LHCN-M2 (cell line): ENCODE data around the gene ARID3C. TPM values are rescaled to one million over a fixed set of nuclear protein-coding genes. Genes with fewer than 3 reads are reported as not detected.

ENCODE experiments used
- DNase-seq: peaks from one replicate; pipeline ENCODE4 v3.0.0-alpha.2; 2012; ENCODE audit warnings: low read depth
- total RNA-seq: library from RNA; depleted of rRNA; stranded (reverse); fragments of >200 nt; gene quantifications from 2 replicates; pipeline ENCODE4 v1.2.3, GENCODE V29; 2014

ARID3C gene
- total RNA-seq, 1 experiment from 2014 or later: 0.34 TPM

GRCh38 chr9:34629491-34629808 is 584 bp upstream of the ARID3C start:
- no peak for DNase-seq

- DNase-seq: no peak
These were observed 880 bp downstream of the ARID3C start for GRCh38 chr9:34627716-34628655.

- DNase-seq: no peak
These were observed 3.7 kb downstream of the ARID3C start for GRCh38 chr9:34625186-34625486.

GRCh38 chr9:34624475-34625185 is 4.2 kb downstream of the ARID3C start:
- DNase-seq: no peak

- DNase-seq: no peak
These were observed 5.3 kb downstream of the ARID3C start for GRCh38 chr9:34623374-34624235.

- peak; percentile 91 for DNase-seq
These were observed 8.5 kb downstream of the ARID3C start, which contains the start of gene DCTN3 for GRCh38 chr9:34620061-34620994. DCTN3 (minus strand) TSS chr9:34620495; CDS start chr9:34620464, 31 bp downstream.

- no peak for DNase-seq
These were observed 13.7 kb downstream of the ARID3C start for GRCh38 chr9:34615132-34615531.

GRCh38 chr9:34612788-34613390 is 16.0 kb downstream of the ARID3C start:
- peak; percentile 75 for DNase-seq

GRCh38 chr9:34611811-34612787 is 16.8 kb downstream of the ARID3C start, which contains the start of gene RPP25L:
RPP25L (minus strand) TSS chr9:34612097; CDS start chr9:34611296, 801 bp downstream.
- DNase-seq: peak; percentile 83

- DNase-seq: no peak
These were observed 17.5 kb downstream of the ARID3C start for GRCh38 chr9:34611251-34611810.

- DNase-seq: no peak
These were observed 18.2 kb downstream of the ARID3C start for GRCh38 chr9:34610434-34611206.

- DNase-seq: no peak
These were observed 21.5 kb downstream of the ARID3C start for GRCh38 chr9:34607331-34607730.

- DNase-seq: no peak
These were observed 22.0 kb downstream of the ARID3C start for GRCh38 chr9:34606905-34607304.

GRCh38 chr9:34606190-34606589 is 22.7 kb downstream of the ARID3C start:
- DNase-seq: no peak

- peak; percentile 62 for DNase-seq
These were observed 25.1 kb downstream of the ARID3C start for GRCh38 chr9:34603610-34604231.

- DNase-seq: no peak
These were observed 26.8 kb downstream of the ARID3C start for GRCh38 chr9:34601937-34602573.

GRCh38 chr9:34600908-34601307 is 28.0 kb downstream of the ARID3C start:
- no peak for DNase-seq
